OCI-LY1 (cell line): ENCODE results near the gene IL20RA.

Experiments
- H2AFZ ChIP-seq: fragments of 200-600 bp; sonication (generic), shearing (Covaris generic); 2 replicates; pipeline ENCODE4 v1.6.0; 2014; ENCODE audit warnings: antibody characterized with exemption, mild to moderate bottlenecking, low read length
- H3F3A ChIP-seq: fragments of 200-600 bp; sonication (generic), shearing (Covaris generic); 2 replicates; pipeline ENCODE4 v1.6.0; 2014; ENCODE audit warnings: mild to moderate bottlenecking, antibody characterized with exemption, low read length, moderate library complexity; ENCODE audit not compliant: insufficient read depth
- H3K27ac ChIP-seq: fragments of 200-600 bp; sonication (generic); 2 replicates; pipeline ENCODE4 v1.5.1; 2014; ENCODE audit warnings: low read length, mixed run types, mild to moderate bottlenecking, low read depth; ENCODE audit not compliant: poor library complexity, severe bottlenecking
- H3K27me3 ChIP-seq: fragments of 200-600 bp; sonication (generic); 2 replicates; pipeline ENCODE4 v1.6.0; 2014; ENCODE audit warnings: antibody characterized with exemption, mild to moderate bottlenecking, low read length, moderate library complexity; ENCODE audit not compliant: insufficient read depth
- H3K36me3 ChIP-seq: fragments of 200-600 bp; sonication (generic); 2 replicates; pipeline ENCODE4 v1.6.1; 2014; ENCODE audit warnings: mild to moderate bottlenecking, antibody characterized with exemption, low read length, moderate library complexity, mixed read lengths; ENCODE audit not compliant: insufficient read depth
- H3K4me1 ChIP-seq: fragments of 200-600 bp; sonication (generic); 2 replicates; pipeline ENCODE4 v1.5.1; 2014; ENCODE audit warnings: mild to moderate bottlenecking, low read length, moderate library complexity; ENCODE audit not compliant: insufficient read depth, severe bottlenecking
- H3K4me2 ChIP-seq: fragments of 200-600 bp; sonication (generic), shearing (Covaris generic); 2 replicates; pipeline ENCODE4 v1.6.1; 2014; ENCODE audit warnings: low read length
- H3K4me3 ChIP-seq: fragments of 200-600 bp; sonication (generic); 2 replicates; pipeline ENCODE4 v1.5.1; 2014; ENCODE audit warnings: low read length, low read depth, mild to moderate bottlenecking, mixed read lengths; ENCODE audit not compliant: poor library complexity, severe bottlenecking
- H3K79me2 ChIP-seq: fragments of 200-600 bp; shearing (Covaris generic); 2 replicates; pipeline ENCODE4 v1.6.1; 2016; ENCODE audit warnings: mixed run types, low read length, mixed read lengths; ENCODE audit not compliant: insufficient read depth
- H3K9ac ChIP-seq: fragments of 200-600 bp; sonication (generic), shearing (Covaris generic); 2 replicates; pipeline ENCODE4 v1.6.1; 2014; ENCODE audit warnings: mild to moderate bottlenecking, low read length, mixed read lengths
- H3K9me2 ChIP-seq: fragments of 200-600 bp; sonication (generic), shearing (Covaris generic); 2 replicates; pipeline ENCODE4 v1.6.1; 2014; ENCODE audit warnings: low read depth, mild to moderate bottlenecking, low read length, mixed read lengths
- H3K9me3 ChIP-seq: fragments of 200-600 bp; shearing (Covaris generic); 2 replicates; pipeline ENCODE4 v1.6.1; 2014; ENCODE audit warnings: low read length, mixed read lengths
- H4K20me1 ChIP-seq: fragments of 200-600 bp; sonication (generic), shearing (Covaris generic); 2 replicates; pipeline ENCODE4 v1.6.0; 2016; ENCODE audit warnings: mild to moderate bottlenecking, low read length; ENCODE audit not compliant: insufficient read depth
- EZH2 ChIP-seq: fragments of 200-600 bp; sonication (generic), shearing (Covaris generic); IDR thresholded peaks from 2 replicates; pipeline ENCODE4 v1.8.0; 2017; ENCODE audit warnings: borderline replicate concordance, mixed run types, mild to moderate bottlenecking, antibody characterized with exemption, low read length, moderate library complexity, mixed read lengths
- TF ChIP-seq, protein P1 (sequence below): fragments of 200-600 bp; sonication (generic), shearing (Covaris generic); IDR thresholded peaks from 2 replicates; pipeline ENCODE4 v1.5.1; 2017; ENCODE audit warnings: mild to moderate bottlenecking, antibody characterized with exemption, low read length, moderate library complexity, mixed read lengths

Gene IL20RA

DNA sequence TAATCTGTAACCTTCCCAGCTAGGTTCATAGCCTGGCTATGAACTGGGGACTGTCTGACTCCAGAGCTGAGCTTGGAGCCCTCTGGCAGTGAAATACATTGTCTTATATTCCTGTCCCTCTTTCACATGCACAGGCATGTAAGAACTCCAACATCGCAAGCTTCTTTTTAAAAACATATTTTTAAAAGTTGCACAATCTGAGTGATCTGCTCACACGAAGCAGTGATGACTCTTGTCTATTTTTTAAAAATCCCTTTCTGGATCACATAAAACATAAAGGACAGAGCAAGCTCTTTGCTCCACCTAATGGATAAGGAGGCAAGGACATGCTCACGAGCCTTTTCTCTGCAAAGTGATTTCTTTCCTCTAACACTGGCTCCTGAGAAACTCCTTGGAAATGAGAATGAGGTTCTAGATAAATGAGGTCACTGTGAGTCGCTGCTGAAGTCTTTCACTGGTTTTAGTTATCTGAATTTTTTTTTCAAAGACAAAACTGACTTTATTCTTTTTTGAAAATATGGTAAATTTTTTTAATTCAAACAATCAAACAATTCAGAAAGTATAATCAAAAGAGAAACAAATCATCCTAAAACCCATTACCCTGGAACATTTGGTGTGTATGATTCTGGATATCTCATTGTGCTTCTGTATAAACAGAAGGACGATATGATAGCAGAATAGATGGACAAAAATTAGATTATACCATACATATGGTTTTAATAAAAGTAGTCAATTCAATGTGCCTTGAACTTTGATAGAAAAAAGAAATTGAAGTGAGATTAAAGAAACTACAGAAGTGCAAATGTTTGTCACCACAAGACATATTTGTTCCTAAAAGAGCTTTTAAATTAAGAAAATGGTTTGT is 30.8 kb downstream of the IL20RA start:
- H3K4me1 ChIP-seq: no peaks in the 10 kb centered on the region
- TF ChIP-seq, protein P1, sequence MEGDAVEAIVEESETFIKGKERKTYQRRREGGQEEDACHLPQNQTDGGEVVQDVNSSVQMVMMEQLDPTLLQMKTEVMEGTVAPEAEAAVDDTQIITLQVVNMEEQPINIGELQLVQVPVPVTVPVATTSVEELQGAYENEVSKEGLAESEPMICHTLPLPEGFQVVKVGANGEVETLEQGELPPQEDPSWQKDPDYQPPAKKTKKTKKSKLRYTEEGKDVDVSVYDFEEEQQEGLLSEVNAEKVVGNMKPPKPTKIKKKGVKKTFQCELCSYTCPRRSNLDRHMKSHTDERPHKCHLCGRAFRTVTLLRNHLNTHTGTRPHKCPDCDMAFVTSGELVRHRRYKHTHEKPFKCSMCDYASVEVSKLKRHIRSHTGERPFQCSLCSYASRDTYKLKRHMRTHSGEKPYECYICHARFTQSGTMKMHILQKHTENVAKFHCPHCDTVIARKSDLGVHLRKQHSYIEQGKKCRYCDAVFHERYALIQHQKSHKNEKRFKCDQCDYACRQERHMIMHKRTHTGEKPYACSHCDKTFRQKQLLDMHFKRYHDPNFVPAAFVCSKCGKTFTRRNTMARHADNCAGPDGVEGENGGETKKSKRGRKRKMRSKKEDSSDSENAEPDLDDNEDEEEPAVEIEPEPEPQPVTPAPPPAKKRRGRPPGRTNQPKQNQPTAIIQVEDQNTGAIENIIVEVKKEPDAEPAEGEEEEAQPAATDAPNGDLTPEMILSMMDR: peak; percentile 33; the same call in 1 of the 2 replicates
- no peak for TF ChIP-seq EZH2
- H3K27ac ChIP-seq: no peak overlapping the region
- H2AFZ ChIP-seq: no peak overlapping the region
- no peak overlapping the region for H3K4me2 ChIP-seq
- H3F3A ChIP-seq: no peaks in the 10 kb centered on the region
- no peaks in the 10 kb centered on the region; the same call in 1 of the 2 replicates for H4K20me1 ChIP-seq
- H3K79me2 ChIP-seq: no peaks in the 10 kb centered on the region
- no peaks in the 10 kb centered on the region for H3K9me2 ChIP-seq
- H3K36me3 ChIP-seq: no peaks in the 10 kb centered on the region
- H3K9ac ChIP-seq: no peak overlapping the region
- H3K4me3 ChIP-seq: no peak overlapping the region
- no peaks in the 10 kb centered on the region for H3K9me3 ChIP-seq
- no peaks in the 10 kb centered on the region for H3K27me3 ChIP-seq

DNA sequence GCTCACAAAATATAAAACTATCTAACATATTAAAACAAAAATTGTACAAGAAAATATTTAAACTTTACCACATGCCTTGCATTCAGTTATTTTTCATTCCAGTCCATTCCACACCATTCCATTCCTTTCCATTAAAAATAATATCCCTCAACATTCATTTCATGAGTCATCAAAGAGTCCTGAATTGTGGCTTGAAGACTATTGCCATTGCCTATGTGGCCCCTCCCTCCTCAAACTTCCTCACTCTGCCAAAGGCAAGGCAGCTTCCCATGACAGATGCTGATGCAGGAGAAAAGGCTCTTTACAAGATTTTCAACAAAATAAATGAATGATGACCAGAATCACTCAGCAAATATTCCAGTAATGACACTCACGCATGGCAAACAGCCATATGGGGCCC is 31.7 kb downstream of the IL20RA start:
- no peak for TF ChIP-seq EZH2
- TF ChIP-seq, protein P1: no peak
- Histone ChIP-seq H3F3A (no peaks in the 10 kb centered on the region), H3K27me3 (no peaks in the 10 kb centered on the region), H3K9me3 (no peaks in the 10 kb centered on the region), H3K79me2 (no peaks in the 10 kb centered on the region), H4K20me1 (no peaks in the 10 kb centered on the region; the same call in 1 of the 2 replicates), H3K9ac (no peak overlapping the region), H3K4me2 (no peak overlapping the region), H3K4me1 (no peaks in the 10 kb centered on the region), H3K9me2 (no peaks in the 10 kb centered on the region), H3K27ac (no peak overlapping the region), H2AFZ (no peak overlapping the region), H3K36me3 (no peaks in the 10 kb centered on the region), H3K4me3 (no peak overlapping the region)

DNA sequence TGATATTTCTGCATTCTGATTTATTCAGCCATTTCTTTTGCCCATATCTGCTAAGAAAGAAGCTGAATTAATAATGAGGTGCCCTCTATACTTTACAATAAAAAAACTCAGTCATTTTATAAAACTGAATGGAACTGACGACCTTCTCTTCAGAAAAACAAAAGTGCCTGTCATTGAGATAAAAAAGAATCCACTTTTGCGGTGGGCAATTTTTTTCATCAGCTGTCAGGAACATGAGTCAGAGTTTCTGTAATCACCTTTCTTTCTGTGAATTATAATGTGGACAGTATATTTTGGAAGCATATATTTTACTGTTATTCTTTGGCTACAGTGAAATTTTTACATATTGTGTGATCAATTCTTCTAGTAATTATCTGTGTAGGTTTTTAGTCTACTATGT is 33.4 kb downstream of the IL20RA start:
- Histone ChIP-seq H3K27me3 (no peaks in the 10 kb centered on the region), H3K79me2 (no peaks in the 10 kb centered on the region)
- TF ChIP-seq, protein P1: no peak
- TF ChIP-seq EZH2: no peak

More for the DNA sequence above, 33.4 kb downstream of the IL20RA start:
- Histone ChIP-seq H2AFZ (no peak overlapping the region), H3K4me2 (no peak overlapping the region), H3K4me3 (no peak overlapping the region), H3K27ac (no peak overlapping the region), H3K9me3 (no peaks in the 10 kb centered on the region), H3K9me2 (no peaks in the 10 kb centered on the region), H3K9ac (no peak overlapping the region), H4K20me1 (no peaks in the 10 kb centered on the region; the same call in 1 of the 2 replicates), H3K36me3 (no peaks in the 10 kb centered on the region), H3K4me1 (no peaks in the 10 kb centered on the region), H3F3A (no peaks in the 10 kb centered on the region)
